C4-2B (cell line): ENCODE results near the gene MED16.

ENCODE experiments used
- H3K27ac ChIP-seq: fragments of 450-650 bp; 2 replicates; pipeline ENCODE4 v1.5.1; 2017
- CTCF ChIP-seq: fragments of 450-650 bp; conservative IDR thresholded peaks from 2 replicates; pipeline ENCODE4 v1.5.1; 2017; ENCODE audit warnings: mild to moderate bottlenecking
- ZFX ChIP-seq: fragments of 450-650 bp; IDR thresholded peaks from 2 replicates; pipeline ENCODE4 v1.6.1; 2017

MED16 gene

GRCh38 chr19:863315-863620 is 29.7 kb downstream of the MED16 start:
- no peak overlapping the region for H3K27ac ChIP-seq
- TF ChIP-seq ZFX (no peak), CTCF (no peak)

- H3K27ac ChIP-seq = no peak overlapping the region
Measured at GRCh38 chr19:862581-863314, 30.2 kb downstream of the MED16 start.

GRCh38 chr19:861756-862580 is 31.0 kb downstream of the MED16 start:
- no peak overlapping the region for H3K27ac ChIP-seq
- TF ChIP-seq ZFX = no peak
- TF ChIP-seq CTCF = no peak

More at GRCh38 chr19:862581-863314, 30.2 kb downstream of the MED16 start:
- TF ChIP-seq ZFX (no peak), CTCF (no peak)

- no peak overlapping the region for H3K27ac ChIP-seq
- no peak for TF ChIP-seq ZFX
Measured at GRCh38 chr19:861141-861755, 31.7 kb downstream of the MED16 start.

GRCh38 chr19:858868-859843 is 33.8 kb downstream of the MED16 start, which contains the start of gene CFD:
Gene CFD (plus strand): TSS chr19:859664. CDS start chr19:859690, 26 bp downstream.
- peak within 1 kb of the TSS; percentile 53 for H3K27ac ChIP-seq
- no peak for TF ChIP-seq CTCF
- TF ChIP-seq ZFX = no peak

GRCh38 chr19:858284-858683 is 34.7 kb downstream of the MED16 start:
- TF ChIP-seq ZFX = no peak
- TF ChIP-seq CTCF = no peak
- H3K27ac ChIP-seq = no peak overlapping the region

- H3K27ac ChIP-seq = no peak overlapping the region
- TF ChIP-seq CTCF (no peak), ZFX (no peak)
Measured at GRCh38 chr19:855566-856120, 37.3 kb downstream of the MED16 start.
